HG03342 (cell line): ENCODE results near the gene AREL1.

ENCODE experiments used
- ATAC-seq: cut with Tn5 transposase; IDR thresholded peaks from one replicate; pipeline ENCODE4 v1.9.1; 2021; ENCODE audit warnings: mild to moderate bottlenecking, moderate library complexity; ENCODE audit not compliant: unreplicated experiment

The AREL1 gene

DNA sequence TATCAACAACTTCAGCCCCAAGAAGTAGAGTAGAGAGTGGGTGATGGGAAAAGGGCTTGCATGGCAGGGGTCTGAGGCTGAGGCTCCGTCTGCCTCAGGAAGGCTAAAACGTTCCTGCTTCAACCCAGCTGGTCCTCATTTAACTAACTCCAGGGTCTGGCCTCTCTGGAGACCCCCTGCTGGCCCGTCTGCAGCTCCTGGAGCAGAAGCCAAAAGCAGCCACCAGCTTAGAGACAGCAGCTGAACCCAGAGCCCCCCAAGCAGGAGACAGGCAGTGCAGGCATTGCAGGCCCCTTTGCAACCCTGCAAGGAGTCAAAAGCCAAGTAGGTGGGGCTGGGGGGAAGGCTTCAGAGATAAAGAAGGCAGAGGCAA, 75.7 kb downstream of the AREL1 start:
- no peak for ATAC-seq

DNA sequence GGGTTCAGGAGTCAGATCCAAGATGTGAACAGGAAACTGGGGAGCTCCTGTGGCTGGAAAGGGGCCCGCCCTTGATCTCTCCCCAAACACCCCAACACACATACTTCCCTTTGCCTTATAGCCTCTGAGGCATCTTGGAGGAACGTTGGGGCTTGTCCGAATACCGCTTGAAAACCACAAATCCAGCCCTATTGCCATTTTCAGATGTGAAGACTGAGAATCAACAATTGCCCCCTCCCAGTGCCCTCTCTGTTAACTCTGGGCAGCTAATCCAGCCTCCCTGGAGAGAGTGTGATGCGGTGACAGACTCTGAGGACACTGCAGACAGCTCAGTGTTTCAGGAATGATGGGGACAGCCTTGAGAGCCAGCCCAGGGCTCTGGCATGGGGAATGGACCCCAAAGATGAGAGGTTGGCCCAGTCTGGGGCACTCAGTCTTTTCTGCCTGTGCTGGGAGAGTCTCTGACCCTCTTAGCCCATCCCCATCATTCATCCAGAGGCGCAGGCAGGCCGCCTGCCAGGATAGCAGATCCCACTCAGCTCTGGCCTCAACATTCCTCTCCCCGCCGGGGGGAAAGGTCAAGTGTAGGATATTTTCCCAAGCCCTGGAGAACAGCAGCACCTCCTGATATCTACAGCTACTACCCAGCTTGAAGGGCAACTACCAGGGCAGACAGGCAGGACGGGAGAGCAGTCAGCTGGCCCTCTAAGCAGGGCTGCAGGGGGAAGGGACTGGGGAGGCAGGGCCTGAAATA, 76.3 kb downstream of the AREL1 start:
- ATAC-seq: no peak

- no peak for ATAC-seq
Observed at GRCh38 chr14:74635847-74636246, 77.0 kb downstream of the AREL1 start.

DNA sequence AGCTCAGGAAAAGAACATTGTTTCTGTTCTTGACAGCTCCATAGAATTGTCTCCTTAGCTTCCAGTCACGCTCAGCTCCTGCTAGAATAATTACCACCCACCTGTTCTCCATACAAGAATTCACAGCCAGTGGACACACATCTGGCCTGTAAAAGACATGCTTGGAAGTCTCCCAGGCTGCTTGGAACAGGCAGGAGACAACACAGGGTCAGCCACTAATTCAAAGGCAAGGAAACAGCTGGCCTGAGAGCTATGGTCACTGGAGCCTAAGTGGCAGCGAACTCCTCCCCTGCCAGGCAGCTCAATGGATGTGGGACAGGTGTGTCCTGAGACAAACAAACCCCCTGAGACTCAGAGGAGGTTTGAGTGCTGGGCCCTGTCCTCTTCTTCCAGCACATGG, 77.9 kb downstream of the AREL1 start:
- no peak for ATAC-seq

DNA sequence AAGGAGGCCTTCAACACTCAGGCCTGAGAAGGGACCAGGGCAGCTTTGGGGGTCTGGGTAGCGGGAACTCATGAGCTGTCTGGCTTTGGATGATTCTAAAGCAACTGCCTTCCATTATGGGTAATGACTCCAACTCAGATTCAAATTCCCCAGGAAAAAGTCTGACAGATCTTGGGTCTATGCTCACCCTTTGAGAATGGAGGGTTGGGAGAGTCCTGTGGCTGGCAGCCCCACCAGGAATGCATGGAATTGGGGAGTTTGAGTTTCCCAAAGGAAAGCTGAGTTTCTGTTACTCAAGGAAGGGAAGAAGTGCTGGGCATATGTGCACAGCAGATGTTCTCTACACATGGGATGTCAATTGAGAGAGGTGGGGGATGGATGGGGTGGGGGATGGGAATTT, 78.4 kb downstream of the AREL1 start:
- ATAC-seq: no peak

GRCh38 chr14:74630881-74631690, 81.8 kb downstream of the AREL1 start:
- no peak for ATAC-seq

DNA sequence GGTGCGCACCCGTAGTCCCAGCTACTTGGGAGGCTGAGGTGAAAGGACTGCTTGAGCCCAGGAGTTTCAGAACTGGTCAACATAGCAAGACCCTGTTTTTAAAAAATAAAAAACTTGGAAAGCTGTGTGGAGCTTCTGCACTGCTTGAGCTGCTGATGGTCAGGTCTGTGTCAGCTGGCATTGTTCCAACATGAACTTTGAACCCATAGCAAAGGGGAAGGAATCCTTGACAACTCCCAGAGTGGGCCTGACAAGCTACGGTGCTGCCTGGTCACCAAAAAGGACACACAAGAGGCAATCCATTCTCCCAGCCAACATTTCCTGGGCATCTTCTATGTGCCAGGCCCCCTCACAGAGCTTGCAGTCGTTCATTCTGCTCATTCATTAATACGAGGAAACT, 84.5 kb downstream of the AREL1 start:
- ATAC-seq: no peak

DNA sequence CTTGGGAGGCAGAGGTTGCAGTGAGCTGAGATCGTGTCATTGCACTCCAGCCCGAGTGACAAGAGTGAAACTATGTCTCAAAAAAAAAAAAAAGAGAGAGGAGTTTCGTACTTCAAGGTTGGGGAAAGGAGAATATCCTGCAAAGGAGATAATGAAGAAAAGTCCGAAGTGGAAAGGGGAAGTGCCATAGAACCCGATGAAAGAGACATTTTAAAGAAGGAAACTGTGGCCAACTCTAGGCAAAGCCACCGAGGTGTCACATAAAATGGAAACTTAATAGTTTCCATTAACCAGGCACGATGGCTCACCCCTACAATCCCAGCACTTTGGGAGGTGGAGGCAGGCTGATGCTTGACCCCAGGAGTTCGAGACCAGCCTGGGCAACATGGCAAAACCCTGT, 85.8 kb downstream of the AREL1 start:
- ATAC-seq: no peak

DNA sequence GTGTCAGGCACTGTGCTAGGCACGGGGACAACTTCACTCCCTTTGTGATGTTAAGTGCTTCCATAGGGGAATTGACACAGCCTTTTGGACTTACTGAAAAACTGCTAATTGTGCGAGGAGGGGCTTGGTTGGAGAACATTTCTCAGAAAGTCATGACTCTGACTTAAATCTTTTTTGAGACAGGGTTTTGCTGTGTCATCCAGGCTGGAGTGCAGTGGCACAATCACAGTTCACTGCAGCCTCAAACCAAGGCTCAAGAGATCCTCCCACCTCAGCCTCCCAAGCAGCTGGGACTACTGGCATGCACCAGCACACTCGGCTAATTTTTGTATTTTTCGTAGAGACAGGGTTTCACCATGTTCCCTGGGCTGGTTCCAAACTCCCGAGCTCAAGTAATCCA, 90.6 kb downstream of the AREL1 start:
- no peak for ATAC-seq

DNA sequence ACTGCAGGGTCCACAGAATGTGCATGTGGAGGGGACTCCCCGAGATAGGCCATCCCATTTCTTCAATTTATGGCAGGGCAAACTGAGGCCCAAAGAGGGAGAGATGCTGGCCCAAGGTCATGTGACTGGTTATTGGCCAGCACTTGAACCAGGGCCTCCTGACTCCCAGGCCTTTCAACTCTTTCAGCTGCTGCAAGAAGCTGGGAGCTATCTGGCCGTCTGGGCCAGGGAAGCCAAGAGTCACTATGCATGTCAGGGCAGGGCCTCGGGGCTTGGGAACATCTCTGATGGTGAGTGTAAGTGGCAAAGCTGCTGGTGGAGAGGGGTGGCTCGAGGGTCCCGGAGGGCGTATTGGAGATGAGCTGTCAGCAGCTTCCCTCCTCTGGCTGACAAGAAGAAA, 91.3 kb downstream of the AREL1 start:
- ATAC-seq: no peak

GRCh38 chr14:74620923-74621322, 92.0 kb downstream of the AREL1 start:
- no peak for ATAC-seq

GRCh38 chr14:74620497-74620921, 92.4 kb downstream of the AREL1 start:
- no peak for ATAC-seq

DNA sequence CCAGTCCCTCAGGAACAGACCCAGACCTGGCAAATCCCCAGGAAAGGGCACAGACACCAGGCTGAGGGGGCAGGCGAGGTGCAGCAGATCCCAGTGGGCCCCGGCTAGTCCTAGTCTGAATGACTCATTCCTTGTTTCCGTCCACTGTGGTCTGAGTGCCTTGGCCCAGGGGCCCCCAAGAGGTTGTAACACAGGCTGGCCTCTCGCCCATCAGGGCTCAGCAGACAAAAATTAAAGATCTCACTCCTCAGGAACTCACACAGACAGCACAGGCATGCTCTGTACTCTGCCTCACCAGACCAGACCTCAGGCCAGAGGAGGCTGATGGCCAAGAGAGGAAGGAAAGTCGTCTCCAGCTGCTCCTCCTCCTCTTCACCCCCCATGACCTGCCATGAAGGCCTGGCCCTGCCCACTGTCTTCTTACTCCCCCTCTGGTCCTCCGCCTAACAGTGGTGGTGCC, 93.2 kb downstream of the AREL1 start:
- ATAC-seq: no peak

DNA sequence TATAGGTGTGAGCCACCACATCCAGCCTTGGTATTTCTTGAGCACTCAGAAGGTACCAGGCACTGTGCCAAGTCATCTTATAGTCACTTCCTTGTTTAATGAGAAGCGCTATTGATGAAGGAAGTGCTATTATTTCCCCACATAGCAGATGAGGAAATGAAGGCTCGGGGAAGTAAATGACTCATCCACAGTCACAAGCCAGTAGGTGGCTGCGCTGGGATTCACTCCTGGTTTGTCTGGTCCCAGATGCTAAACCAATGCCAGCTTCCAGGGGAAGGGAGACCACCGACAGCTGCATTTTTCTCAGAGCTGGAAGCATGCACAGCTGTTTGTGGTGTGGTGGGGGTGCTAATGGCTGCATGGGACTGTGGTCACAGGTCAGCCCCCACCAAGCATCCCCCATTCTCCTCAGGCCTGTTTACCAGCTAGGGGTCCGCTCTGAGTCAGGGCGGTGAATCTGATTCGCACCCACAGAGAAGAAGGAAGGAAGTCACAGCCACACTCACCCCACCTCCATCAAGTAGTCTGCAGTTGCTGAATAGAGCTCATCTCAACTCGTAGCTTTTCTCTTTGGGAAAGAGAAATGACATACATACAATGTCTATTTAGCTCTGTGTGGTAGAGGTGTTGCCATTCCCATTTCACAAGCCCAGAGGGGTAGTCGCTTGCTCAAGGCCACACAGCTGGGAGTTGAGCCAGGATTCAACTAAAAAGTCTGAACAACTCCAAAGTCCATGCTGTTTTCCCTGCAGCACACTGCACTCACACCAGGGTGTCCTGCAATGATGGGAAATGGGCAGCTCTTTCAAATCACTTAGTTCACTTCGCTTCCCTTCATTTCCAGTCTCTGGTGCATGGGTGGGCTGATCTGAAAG, 94.6 kb downstream of the AREL1 start:
- ATAC-seq: no peak

DNA sequence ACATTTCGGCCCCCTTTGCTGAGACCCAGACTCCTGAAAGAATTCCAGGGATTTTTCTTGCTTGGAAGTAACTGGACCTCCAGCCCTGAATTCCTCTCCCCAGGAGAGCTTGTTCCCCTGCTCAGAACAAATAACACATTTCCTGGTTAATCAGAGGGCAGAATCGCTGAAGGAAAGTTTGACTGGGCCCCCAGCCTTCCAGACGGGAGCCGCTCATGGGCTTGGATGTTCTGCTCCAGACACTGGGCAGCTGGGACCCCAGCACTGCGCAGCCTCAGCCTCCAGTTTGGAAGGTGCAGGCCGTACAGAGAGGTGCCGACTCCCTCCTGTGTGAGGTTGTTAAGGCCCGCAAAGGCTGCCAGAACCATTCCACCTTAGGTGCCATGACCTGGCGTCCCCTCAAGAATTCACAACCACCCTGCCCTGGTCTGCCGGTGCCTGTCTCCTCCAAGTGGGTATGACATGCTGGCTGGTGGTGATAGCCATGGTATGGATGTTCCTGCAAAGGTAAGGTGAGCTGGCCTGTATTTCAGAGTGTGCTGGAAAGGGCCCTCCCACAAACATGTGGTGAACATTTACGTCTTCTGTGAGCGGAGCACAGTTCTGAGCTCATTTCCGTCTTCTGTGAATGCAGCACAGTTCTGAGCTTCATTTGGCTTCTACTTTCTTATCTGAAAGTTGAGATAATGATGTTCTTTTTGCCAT, 95.7 kb downstream of the AREL1 start:
- no peak for ATAC-seq

- ATAC-seq: no peak
Observed at GRCh38 chr14:74616507-74616906, 96.4 kb downstream of the AREL1 start.

- ATAC-seq: no peak
Observed at GRCh38 chr14:74615735-74616134, 97.1 kb downstream of the AREL1 start.

DNA sequence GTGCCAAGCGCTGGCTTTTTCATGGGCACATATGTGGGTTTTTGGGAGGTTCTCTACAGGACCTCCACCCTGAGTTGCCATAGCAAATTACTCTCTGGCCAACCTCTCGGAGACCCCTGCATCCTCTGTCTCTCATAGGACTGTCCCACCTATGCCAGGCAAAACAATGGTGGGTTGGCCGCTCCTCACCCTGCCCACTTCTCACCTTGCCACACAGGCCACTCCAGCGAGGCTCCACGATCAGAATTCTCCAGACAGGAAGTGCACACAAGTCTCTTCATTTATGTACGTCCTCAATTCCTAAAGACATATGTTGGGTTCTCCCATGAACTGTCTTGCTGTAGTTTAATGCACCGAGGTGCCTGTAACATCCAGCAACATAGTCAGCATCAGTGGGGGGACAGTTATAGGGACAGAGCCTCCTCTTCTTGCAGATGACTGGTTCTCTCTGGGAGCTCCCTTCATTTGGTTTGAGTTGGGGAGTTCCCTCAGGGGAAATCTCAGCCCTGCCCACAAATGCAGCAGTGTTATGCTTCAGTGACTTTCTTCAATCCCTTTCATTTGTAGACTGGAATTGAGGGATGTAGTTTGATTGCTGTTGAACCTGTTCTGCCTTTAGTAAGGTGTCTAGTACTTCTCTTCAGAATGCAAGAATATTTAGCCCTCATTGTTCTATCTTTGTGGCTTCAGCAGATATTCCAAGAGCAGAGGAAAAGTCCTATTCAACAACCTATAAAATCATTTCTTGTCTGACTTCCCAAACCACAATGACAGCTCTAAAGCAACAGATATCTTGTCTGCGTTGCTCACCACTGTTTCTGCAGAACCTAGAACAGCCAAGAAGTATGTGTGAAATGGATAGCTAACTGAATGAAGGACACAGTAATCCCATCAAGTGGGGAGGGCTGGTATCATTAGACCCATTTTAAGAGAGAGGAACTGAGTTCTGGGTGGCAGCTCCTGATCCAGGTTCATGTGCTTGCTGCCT, 98.1 kb downstream of the AREL1 start:
- ATAC-seq: no peak

DNA sequence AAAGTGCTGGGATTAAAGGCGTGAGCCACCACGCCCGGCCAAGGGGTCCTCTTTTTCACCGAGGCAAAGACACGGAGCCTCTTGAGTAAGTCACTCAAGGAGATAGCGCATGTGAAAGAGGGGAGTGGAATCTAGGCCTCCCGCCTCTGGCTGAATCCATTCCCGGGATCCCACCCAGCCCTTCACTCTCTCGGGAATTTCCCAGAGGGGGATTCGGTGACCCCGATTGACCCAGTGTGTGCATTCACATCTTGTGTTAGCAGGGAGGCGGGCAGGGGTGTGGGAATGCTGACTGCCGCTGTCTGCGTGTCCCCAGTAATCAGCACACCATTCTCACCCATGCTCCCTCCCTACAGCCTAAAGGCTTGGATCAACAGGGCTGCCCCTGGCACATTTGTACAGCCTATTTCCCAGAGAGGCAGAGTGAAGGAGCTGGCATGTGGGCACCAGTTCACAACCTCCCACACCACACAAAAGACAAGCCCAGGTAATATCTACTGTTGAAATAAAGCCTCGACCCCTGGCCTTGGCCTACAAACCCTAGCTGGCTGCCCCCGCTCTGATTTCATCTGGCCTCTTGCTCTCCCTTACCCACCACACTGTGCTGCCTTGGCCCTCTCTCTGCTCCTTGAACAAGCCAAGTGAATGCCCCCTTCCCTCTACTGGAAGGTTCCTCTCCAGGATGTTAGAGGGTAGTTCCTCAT, 99.5 kb downstream of the AREL1 start:
- no peak for ATAC-seq
